Measurements from ENCODE around the gene PLIN5.
A peak's percentile ranks its signal among the peaks of the same experiment; 100 is the strongest.

Gene PLIN5, protein sequence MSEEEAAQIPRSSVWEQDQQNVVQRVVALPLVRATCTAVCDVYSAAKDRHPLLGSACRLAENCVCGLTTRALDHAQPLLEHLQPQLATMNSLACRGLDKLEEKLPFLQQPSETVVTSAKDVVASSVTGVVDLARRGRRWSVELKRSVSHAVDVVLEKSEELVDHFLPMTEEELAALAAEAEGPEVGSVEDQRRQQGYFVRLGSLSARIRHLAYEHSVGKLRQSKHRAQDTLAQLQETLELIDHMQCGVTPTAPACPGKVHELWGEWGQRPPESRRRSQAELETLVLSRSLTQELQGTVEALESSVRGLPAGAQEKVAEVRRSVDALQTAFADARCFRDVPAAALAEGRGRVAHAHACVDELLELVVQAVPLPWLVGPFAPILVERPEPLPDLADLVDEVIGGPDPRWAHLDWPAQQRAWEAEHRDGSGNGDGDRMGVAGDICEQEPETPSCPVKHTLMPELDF

DNA sequence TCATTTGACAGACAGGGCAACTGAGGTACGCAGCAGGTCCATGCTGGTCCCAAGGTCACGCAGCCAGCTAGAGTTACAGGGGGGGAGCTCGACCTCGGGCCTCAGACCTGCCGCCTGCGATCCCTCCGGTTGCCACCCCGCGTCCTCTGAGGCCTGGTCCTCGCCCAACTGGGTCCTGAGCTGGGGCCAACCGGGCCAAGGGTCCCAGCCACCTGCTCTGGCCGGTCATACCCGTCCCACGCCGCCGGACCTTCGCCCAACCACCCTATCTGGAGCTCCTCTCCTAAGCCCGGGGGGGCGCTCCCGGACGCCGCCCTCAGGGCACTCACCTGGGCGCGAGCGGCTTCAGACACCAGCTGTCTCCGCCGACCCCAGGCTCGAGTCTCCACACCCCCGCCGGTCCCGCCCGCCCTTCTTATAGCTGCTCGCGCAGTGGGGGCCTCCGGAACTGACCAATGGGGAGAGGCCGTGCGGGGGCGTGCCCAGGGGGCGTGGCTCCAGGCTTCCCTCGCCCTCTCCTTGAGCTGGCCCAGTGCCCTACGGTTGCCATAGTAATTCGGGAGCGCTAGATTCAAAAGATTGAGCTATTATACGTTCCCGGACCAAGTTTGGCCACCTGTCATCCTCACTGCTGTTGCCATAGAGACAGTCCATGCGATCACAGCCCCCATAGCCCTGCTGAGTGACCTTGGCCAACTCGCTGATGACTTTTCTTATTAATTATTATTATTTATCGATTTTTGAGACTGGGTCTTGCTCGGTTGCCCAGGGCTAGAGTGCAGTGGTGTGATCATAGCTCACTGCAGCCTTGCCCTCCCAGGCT is at the start of gene PLIN5:
TSS of gene PLIN5 (minus strand) at position 389 of the 823 bp plus-strand sequence. CDS start 1,150 bp downstream, outside the sequence.
- peak; percentile 19 for DNase-seq (ENCODE audit: low read depth, low spot score)
- H3K4me3 ChIP-seq (ENCODE audit: low read depth, low read length) = no peak within 1 kb of the TSS
- in situ Hi-C loops (cut with HindIII; ENCODE audit: low sequenced_read_pairs) = no loop called here
- TF ChIP-seq, protein P1, sequence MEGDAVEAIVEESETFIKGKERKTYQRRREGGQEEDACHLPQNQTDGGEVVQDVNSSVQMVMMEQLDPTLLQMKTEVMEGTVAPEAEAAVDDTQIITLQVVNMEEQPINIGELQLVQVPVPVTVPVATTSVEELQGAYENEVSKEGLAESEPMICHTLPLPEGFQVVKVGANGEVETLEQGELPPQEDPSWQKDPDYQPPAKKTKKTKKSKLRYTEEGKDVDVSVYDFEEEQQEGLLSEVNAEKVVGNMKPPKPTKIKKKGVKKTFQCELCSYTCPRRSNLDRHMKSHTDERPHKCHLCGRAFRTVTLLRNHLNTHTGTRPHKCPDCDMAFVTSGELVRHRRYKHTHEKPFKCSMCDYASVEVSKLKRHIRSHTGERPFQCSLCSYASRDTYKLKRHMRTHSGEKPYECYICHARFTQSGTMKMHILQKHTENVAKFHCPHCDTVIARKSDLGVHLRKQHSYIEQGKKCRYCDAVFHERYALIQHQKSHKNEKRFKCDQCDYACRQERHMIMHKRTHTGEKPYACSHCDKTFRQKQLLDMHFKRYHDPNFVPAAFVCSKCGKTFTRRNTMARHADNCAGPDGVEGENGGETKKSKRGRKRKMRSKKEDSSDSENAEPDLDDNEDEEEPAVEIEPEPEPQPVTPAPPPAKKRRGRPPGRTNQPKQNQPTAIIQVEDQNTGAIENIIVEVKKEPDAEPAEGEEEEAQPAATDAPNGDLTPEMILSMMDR (IDR thresholded peaks at IDR 0.05; ENCODE audit: low read depth, low read length) = no peak

DNA sequence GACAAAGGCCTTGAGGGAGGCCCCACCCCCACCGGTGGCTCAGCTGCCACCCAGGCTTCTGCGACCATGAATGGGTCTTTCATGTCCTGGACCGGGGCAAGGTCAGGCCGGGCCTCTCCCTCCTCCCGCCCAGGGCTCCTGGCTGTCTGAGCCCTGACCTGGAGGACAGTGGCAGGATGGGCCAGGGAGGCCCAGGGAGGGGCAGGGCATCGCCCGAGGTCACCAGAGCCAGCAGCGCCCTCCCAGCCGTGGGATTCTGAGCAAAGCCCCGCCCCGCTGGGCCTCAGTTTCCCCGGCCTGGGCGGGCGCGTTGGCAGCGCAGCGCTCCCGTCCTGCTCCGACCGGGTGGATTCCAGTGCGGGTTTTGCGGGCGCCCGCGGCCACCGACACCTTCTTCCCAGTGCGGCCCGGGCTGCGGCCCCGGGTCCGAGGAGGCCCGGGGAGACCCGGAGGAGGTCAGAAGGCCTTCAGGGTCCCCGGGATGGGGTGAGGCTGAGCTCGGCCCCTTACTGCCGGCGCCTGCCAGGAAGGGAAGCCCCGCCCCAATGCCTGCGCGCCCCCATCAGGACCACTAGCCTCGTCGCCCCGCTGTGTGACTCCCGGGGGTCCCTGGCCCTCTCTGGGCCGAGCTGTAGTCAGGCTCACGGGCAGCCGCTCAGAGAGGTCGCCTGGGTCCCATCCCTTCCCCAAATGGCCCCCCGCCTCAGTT is 49.1 kb upstream of the PLIN5 start:
- peak; percentile 32 for DNase-seq (ENCODE audit: low read depth, low spot score)
- H3K4me3 ChIP-seq (ENCODE audit: low read depth, low read length) = peak overlapping the region; percentile 37
- TF ChIP-seq, protein P1 (IDR thresholded peaks at IDR 0.05; ENCODE audit: low read depth, low read length) = no peak
- in situ Hi-C loops (cut with HindIII; ENCODE audit: low sequenced_read_pairs) = no loop called here

DNA sequence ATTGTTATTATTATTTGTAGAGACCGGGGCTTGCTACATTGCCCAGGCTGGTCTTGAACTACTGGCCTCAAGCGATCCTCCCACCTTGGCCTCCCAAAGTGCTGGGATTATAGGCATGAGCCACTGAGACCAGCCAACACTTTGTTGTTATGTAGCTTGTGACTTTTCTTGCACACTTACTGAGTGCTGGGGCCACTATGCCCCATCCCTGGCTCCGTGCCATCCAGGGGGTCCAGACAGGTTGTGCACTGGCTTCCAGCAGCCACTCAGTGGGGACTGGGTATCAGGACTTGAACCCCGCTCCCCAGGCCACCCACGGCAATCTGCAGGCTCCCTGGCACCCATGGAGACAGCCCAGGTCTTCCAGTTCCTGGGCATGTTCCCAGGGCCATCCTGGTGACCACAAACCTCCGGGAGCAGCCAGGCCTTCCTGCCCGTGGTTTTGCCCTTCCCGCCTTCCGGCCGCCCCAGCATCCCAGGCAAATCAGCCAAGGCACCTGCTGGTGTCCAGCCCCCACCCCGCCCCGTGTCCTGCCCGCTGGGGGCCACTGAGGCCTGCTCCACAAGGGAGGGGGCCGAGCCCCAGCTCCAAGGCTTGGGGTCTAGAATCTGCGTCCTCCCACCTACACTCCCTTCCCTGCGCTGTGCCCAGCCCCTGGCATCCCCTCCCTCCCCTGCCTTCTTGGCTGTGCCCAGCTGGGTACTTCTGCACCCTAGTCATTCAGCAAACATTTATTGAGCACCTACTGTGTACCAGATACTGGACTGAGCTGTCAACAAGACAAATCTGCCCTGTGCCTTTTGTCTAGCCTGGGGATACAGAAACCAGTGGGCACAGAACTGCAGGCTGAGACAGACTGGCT is 48.2 kb upstream of the PLIN5 start:
- no peak for DNase-seq (ENCODE audit: low read depth, low spot score)
- TF ChIP-seq, protein P1 (IDR thresholded peaks at IDR 0.05; ENCODE audit: low read depth, low read length) = no peak
- in situ Hi-C loops (cut with HindIII; ENCODE audit: low sequenced_read_pairs) = no loop called here
- no peak overlapping the region for H3K4me3 ChIP-seq (ENCODE audit: low read depth, low read length)

DNA sequence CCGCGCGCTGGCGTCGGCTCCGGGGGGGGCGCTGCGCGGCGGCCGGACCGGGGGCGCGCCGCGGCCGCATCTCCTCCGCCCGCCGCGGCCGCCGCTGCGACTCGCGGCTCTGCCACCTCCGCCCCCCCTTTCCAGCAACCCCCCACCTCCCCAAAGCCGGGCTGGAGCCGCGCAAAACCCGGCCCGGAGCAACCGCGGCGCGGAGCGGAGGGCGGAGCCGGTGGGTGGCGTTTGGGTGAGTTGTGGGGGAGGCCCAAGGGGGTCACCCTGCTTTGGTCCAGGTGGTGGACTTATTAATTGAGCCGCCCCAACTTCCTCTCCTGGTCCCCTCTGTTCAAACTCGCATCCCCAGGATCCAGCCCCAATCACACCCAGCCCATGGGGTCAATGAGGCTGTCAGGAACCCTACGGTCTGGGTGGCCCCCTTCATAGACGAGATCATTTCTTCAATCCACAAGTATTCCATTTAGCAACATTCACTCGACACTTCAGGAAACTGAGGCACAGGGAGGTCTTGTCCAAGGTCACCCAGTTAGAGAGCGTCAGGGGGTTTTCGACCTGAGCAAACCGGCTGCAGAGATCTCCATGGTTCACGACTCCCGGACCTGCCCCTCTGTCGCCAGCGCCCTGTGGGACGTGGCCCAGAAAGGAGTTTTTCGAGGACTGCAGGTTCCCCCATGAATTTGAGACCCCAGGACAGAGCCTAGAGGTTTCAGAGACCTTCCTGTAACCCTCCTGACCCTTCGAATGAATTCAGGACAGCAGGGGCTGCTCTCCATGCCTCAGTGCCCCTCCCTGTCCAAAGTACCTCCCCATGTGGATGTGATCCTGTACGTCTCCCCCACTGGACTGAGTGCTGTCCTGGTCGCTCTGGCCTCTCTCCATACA is 46.9 kb upstream of the PLIN5 start:
- in situ Hi-C loops (cut with HindIII; ENCODE audit: low sequenced_read_pairs) = no loop called here
- peak; percentile 25 for DNase-seq (ENCODE audit: low read depth, low spot score)
- H3K4me3 ChIP-seq (ENCODE audit: low read depth, low read length) = no peak overlapping the region
- TF ChIP-seq, protein P1 (IDR thresholded peaks at IDR 0.05; ENCODE audit: low read depth, low read length) = no peak

DNA sequence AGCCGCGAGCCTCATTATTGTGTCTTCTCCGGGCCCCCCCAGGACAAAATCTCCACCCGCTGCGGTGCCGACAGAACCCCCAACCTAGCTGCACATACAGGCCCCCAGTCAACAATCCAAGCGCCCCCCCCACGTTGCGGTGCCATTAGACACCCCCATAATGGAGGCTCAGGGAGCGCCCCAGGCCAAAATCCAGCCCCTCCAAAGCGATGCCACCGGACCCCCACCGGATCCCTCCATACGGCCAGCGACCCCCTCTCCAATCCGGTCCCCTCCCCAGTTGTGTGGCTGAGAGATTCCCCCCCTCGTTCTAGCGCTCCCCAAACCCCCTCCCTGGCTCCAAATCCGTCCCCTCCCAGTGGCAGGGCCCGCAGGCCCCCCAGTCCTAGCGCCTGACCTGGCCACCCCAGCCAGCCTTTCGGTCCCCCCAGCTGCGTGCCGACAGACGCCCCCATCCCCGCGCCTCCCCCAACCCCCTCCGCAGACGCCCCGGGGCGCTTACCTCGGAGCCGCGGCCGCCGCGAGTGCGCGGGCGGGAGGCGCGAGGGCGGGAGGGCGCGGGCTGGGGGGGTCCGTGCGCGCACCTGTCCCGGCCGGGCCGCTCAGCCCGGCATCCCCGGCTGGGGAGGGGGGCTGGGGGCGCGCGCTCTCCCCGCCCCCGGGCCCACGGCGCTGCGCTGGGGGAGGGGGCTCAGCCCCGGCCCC is 46.1 kb upstream of the PLIN5 start:
- H3K4me3 ChIP-seq (ENCODE audit: low read depth, low read length) = peak overlapping the region; percentile 7
- no peak for DNase-seq (ENCODE audit: low read depth, low spot score)
- TF ChIP-seq, protein P1 (IDR thresholded peaks at IDR 0.05; ENCODE audit: low read depth, low read length) = no peak
- in situ Hi-C loops (cut with HindIII; ENCODE audit: low sequenced_read_pairs) = no loop called here

Measured in astrocyte of the spinal cord (primary cell).